Measurements from ENCODE around the gene HNF1B.
A peak's percentile ranks its signal among the peaks of the same experiment; 100 is the strongest.

HNF1B gene

GRCh38 chr17:37759014-37759637 is 14.3 kb upstream of the HNF1B start:
- DNase-seq = peak in 1 of 2 donors; percentile 40

- DNase-seq = peak; percentile 70 to 82
These were observed 11.2 kb upstream of the HNF1B start for GRCh38 chr17:37756051-37756450.

GRCh38 chr17:37755455-37755854 is 10.6 kb upstream of the HNF1B start:
- DNase-seq = no peak

GRCh38 chr17:37754363-37754762 is 9.5 kb upstream of the HNF1B start:
- DNase-seq = no peak

GRCh38 chr17:37752482-37752881 is 7.6 kb upstream of the HNF1B start:
- DNase-seq = no peak

GRCh38 chr17:37750768-37751475 is 6.1 kb upstream of the HNF1B start:
- no peak for DNase-seq

- DNase-seq = no peak
These were observed 5.4 kb upstream of the HNF1B start for GRCh38 chr17:37750292-37750691.

- no peak for DNase-seq
These were observed 2.4 kb upstream of the HNF1B start for GRCh38 chr17:37747222-37747621.

- no peak for DNase-seq
These were observed 1.8 kb upstream of the HNF1B start for GRCh38 chr17:37746617-37747016.

GRCh38 chr17:37745801-37746426 is 1.1 kb upstream of the HNF1B start:
- no peak for DNase-seq

GRCh38 chr17:37744633-37744927 is 279 bp downstream of the HNF1B start:
- DNase-seq = no peak

GRCh38 chr17:37743875-37744632 is 805 bp downstream of the HNF1B start:
- no peak for DNase-seq

- DNase-seq = no peak
These were observed 1.3 kb downstream of the HNF1B start for GRCh38 chr17:37743612-37743874.

- no peak for DNase-seq
These were observed 1.9 kb downstream of the HNF1B start for GRCh38 chr17:37742762-37743611.

GRCh38 chr17:37742116-37742761 is 2.6 kb downstream of the HNF1B start:
- no peak for DNase-seq

- DNase-seq = no peak
These were observed 3.3 kb downstream of the HNF1B start for GRCh38 chr17:37741341-37742115.

- DNase-seq = no peak
These were observed 3.9 kb downstream of the HNF1B start for GRCh38 chr17:37740915-37741314.

GRCh38 chr17:37737971-37738370 is 6.9 kb downstream of the HNF1B start:
- DNase-seq = no peak

GRCh38 chr17:37737081-37737480 is 7.8 kb downstream of the HNF1B start:
- DNase-seq = no peak

- DNase-seq = no peak
These were observed 8.4 kb downstream of the HNF1B start for GRCh38 chr17:37736428-37736827.

GRCh38 chr17:37735165-37735564 is 9.7 kb downstream of the HNF1B start:
- no peak for DNase-seq

GRCh38 chr17:37732316-37732715 is 12.5 kb downstream of the HNF1B start:
- DNase-seq = no peak
